ACC112 (cell line): ENCODE measurements around the gene WNT11.

Experiments
- H2AFZ ChIP-seq: fragments of 200-600 bp; sonication (generic); one replicate; pipeline ENCODE4 v1.6.0; 2017; ENCODE audit warnings: antibody characterized with exemption, low read length; ENCODE audit not compliant: unreplicated experiment
- H3K27ac ChIP-seq: fragments of 200-600 bp; sonication (generic); 2 replicates; pipeline ENCODE4 v1.5.1; 2014; ENCODE audit warnings: low read depth, mild to moderate bottlenecking, antibody characterized with exemption, low read length, moderate library complexity
- H3K27me3 ChIP-seq: fragments of 200-600 bp; sonication (generic); 2 replicates; pipeline ENCODE4 v1.6.1; 2014; ENCODE audit warnings: mild to moderate bottlenecking, antibody characterized with exemption, low read length, moderate library complexity, mixed read lengths; ENCODE audit not compliant: insufficient read depth
- H3K36me3 ChIP-seq: fragments of 200-600 bp; sonication (generic); 2 replicates; pipeline ENCODE4 v1.6.1; 2016; ENCODE audit warnings: mild to moderate bottlenecking, antibody characterized with exemption, low read length, moderate library complexity, mixed read lengths; ENCODE audit not compliant: insufficient read depth
- H3K4me1 ChIP-seq: fragments of 200-600 bp; sonication (generic); one replicate; pipeline ENCODE4 v1.6.1; 2016; ENCODE audit warnings: low read length, mixed read lengths; ENCODE audit not compliant: insufficient read depth, unreplicated experiment, control insufficient read depth
- H3K4me3 ChIP-seq: fragments of 200-600 bp; sonication (generic); 2 replicates; pipeline ENCODE4 v1.5.1; 2014; ENCODE audit warnings: mild to moderate bottlenecking, low read depth, low read length
- H3K79me2 ChIP-seq: fragments of 200-600 bp; sonication (generic); one replicate; pipeline ENCODE4 v1.6.0; 2016; ENCODE audit warnings: low read length; ENCODE audit not compliant: control insufficient read depth, unreplicated experiment, insufficient read depth

Gene WNT11

DNA sequence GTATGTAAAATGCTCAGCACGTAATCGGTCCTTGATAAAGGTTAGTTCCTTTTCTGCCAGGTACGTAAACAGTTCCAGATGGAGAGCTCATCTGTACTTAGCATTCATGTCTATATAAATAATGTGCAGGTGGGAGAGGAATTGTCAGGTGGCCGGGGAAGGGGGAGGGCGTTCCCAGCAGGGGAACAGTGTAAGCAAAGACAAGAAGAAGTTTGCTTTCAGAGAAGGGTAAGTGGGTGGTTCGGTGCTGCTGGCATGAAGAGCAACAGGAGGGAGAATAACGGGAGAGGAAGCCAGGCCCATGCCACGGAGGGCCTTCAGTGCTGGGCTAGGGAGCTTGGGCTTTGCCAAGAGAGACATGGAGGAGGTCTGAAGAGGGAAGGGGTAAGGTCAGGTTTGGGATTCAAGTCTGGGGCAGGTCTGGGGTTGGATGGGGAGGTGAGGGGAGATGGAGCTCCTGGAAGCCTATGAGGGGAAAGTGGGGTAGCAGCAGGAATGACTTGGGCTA, 11.4 kb upstream of the WNT11 start:
- Histone ChIP-seq H3K4me1 (no peaks in the 10 kb centered on the region), H3K27me3 (0 out of 2 replicates have a peak, but pooled peaks cover 4% of the 10 kb centered on the region), H3K36me3 (no peaks in the 10 kb centered on the region), H3K79me2 (no peaks in the 10 kb centered on the region), H2AFZ (no peak overlapping the region), H3K4me3 (no peak overlapping the region), H3K27ac (no peak overlapping the region)

- Histone ChIP-seq H3K4me1 (no peaks in the 10 kb centered on the region), H2AFZ (no peak overlapping the region)
Measured at GRCh38 chr11:76216536-76217325, 10.4 kb upstream of the WNT11 start.

GRCh38 chr11:76215941-76216340, 9.6 kb upstream of the WNT11 start:
- Histone ChIP-seq H3K4me1 (no peaks in the 10 kb centered on the region), H3K27me3 (peaks cover 11% of the 10 kb centered on the region), H3K27ac (no peak overlapping the region), H3K79me2 (no peaks in the 10 kb centered on the region), H3K36me3 (no peaks in the 10 kb centered on the region), H2AFZ (no peak overlapping the region), H3K4me3 (no peak overlapping the region)

More at GRCh38 chr11:76216536-76217325, 10.4 kb upstream of the WNT11 start:
- Histone ChIP-seq H3K79me2 (no peaks in the 10 kb centered on the region), H3K4me3 (no peak overlapping the region), H3K27me3 (peaks cover 4% of the 10 kb centered on the region; the same call in 1 of the 2 replicates), H3K36me3 (no peaks in the 10 kb centered on the region), H3K27ac (no peak overlapping the region)

DNA sequence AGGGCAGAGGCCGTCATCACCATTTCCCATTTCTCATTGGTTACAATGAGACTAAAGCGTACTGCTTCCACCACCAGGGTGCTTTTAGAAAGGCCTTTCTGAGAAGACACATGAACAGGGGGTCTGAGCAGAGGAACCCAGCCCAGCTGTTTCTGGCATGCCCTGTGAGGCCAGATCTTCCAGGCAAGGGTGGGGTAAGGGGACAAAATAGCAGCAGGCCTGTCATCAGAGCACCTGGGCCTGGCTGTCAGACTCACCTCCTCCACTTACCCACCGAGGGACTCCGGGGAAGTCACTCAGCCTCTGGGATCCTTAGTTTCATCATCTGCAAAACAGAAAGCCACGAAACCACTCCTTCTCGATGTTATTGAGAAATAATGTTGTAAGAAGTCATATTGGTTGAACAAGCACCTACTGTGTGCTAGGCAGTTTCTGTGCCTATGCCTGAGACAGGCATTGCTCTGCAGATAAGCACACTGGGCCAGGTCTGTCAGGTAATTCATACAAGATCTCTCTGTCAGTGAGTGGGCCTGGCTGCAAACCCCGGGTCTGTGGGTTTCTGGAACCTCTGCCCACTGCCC, 8.8 kb upstream of the WNT11 start:
- Histone ChIP-seq H3K4me3 (no peak overlapping the region), H2AFZ (no peak overlapping the region), H3K27ac (no peak overlapping the region), H3K4me1 (no peaks in the 10 kb centered on the region), H3K36me3 (no peaks in the 10 kb centered on the region), H3K27me3 (peaks cover 16% of the 10 kb centered on the region), H3K79me2 (no peaks in the 10 kb centered on the region)

- no peak overlapping the region for H3K27ac ChIP-seq
- H3K27me3 ChIP-seq, result peaks cover 24% of the 10 kb centered on the region
Measured at GRCh38 chr11:76214186-76214585, 7.9 kb upstream of the WNT11 start.

GRCh38 chr11:76212086-76213035, 6.1 kb upstream of the WNT11 start:
- no peak overlapping the region for H3K4me3 ChIP-seq
- H3K4me1 ChIP-seq, result no peaks in the 10 kb centered on the region
- H2AFZ ChIP-seq, result no peak overlapping the region
- peaks cover 35% of the 10 kb centered on the region for H3K27me3 ChIP-seq
- H3K36me3 ChIP-seq, result no peaks in the 10 kb centered on the region
- no peak overlapping the region for H3K27ac ChIP-seq
- no peaks in the 10 kb centered on the region for H3K79me2 ChIP-seq

More at GRCh38 chr11:76214186-76214585, 7.9 kb upstream of the WNT11 start:
- H3K36me3 ChIP-seq, result no peaks in the 10 kb centered on the region
- no peak overlapping the region for H2AFZ ChIP-seq
- H3K4me3 ChIP-seq, result no peak overlapping the region
- no peaks in the 10 kb centered on the region for H3K79me2 ChIP-seq
- H3K4me1 ChIP-seq, result no peaks in the 10 kb centered on the region

DNA sequence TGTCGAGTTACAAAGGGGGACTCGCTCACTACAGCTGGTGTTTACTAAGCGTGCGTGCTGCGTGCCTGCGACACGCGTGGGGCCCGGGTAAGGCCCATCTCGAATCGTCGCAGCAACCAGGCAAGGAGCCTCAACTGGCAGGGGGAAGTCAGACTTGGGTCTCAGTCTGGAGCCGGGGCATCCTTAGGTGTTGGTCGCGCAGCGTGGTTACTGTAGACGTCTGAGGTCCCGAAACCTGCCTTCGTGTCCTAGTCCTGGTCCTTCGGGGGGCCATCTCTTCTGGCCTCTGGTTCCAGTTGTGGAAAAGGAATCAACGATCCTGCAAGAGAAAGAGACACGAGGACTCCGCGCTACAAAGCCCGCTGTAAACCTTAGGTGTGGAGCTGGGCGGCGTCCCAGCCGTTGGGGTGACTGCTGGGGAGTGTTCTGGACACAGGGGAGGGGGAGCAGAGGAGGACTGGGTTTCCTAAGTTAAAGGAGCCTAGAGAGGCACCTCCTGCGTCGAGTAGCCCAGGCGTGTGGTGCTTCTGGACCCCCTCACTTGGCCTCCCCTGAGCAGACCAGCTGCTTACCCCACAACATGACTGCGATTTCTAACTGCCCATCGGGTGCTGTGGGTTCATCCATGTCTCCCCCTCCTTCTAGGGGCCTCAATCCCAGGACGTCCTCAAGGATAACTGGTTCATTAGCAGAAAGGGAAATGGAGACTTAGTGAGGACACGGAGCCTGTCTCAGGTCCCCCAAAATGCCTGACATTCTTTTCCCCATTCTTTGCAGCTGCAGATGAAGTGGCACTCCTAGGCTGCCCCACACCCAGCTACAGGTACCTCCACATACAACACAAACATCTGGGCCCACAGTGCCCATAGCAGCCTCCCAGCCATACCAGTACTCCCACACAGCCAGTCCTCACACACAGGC, 4.9 kb upstream of the WNT11 start:
- Histone ChIP-seq H3K36me3 (no peaks in the 10 kb centered on the region), H3K27ac (no peak overlapping the region), H2AFZ (no peak overlapping the region), H3K4me3 (peak overlapping the region; percentile 75), H3K27me3 (peaks cover 44% of the 10 kb centered on the region), H3K79me2 (no peaks in the 10 kb centered on the region), H3K4me1 (no peaks in the 10 kb centered on the region)

DNA sequence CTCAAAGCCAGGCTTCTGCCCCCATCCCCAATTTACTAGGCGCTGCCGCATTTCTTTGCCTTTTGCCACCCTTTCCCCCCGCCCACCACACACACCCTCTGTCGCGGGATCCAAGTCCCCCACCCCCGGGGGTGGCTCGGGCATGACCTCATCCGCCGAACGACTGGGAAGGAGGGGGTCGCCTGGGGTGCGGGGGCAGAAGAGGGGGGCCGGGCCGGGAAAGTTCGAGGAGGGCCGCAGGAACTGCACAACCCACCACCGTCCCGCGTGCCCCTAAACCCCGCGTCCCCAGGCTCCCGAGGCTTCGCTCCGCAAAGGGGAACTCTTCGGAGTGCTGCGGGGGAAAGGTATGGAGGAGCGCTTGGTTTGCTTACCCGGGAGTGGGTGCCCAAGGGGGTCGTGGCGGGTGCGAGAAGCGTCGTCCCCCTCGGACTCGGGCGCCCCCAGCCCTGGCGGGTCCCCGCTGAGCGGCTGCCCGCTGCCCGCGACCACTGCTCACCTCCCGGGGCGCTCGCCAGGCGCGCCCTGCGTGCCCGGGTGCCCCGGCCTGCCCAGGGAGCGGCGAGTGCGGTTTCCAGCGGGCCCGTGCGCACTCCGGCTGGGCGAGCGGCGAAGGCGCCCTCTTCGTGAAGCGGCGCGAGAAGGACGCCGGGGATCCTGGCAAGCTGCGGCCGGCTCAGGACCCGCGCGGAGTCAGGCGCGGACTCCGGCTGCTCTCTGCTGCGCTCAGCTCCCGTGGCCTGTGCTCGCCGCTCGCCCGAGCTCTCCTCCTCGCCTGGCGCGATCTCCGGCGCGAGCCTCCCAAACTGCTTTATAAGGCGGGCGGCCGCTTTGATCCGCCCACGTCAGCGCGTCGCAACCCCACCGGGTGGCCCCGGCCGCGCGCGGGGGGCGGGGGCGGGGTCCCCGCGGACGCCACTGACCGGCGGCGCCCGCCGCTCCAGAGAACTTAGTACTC, 4.0 kb upstream of the WNT11 start:
- Histone ChIP-seq H3K27me3 (peaks cover 54% of the 10 kb centered on the region), H3K4me1 (no peaks in the 10 kb centered on the region), H3K4me3 (peak overlapping the region; percentile 75)

GRCh38 chr11:76209375-76209972, 3.2 kb upstream of the WNT11 start:
- peaks cover 55% of the 10 kb centered on the region for H3K27me3 ChIP-seq
- H2AFZ ChIP-seq, result no peak overlapping the region
- no peak overlapping the region for H3K27ac ChIP-seq

More for the DNA sequence above, 4.0 kb upstream of the WNT11 start:
- Histone ChIP-seq H3K79me2 (no peaks in the 10 kb centered on the region), H3K36me3 (no peaks in the 10 kb centered on the region), H3K27ac (no peak overlapping the region), H2AFZ (peak overlapping the region; percentile 32)

More at GRCh38 chr11:76209375-76209972, 3.2 kb upstream of the WNT11 start:
- no peaks in the 10 kb centered on the region for H3K36me3 ChIP-seq
- H3K79me2 ChIP-seq, result no peaks in the 10 kb centered on the region
- H3K4me3 ChIP-seq, result peak overlapping the region; percentile 75
- H3K4me1 ChIP-seq, result no peaks in the 10 kb centered on the region
